CD4-positive, alpha-beta memory T cell (primary cell): ENCODE data around the gene UBAC1. TPM values are rescaled to one million over a fixed set of nuclear protein-coding genes. Genes with fewer than 3 reads are reported as not detected.

Experiments
- CTCF ChIA-PET: fragments of 350-600 bp; sonication (Branson Sonifier 250); formaldehyde crosslinking; loops from one replicate; lab custom pipeline; 2021; ENCODE audit warnings: inconsistent platforms; ENCODE audit not compliant: partially characterized antibody; lab: Charles Lee
- POLR2A ChIA-PET: fragments of 350-600 bp; sonication (Branson Sonifier 250); formaldehyde crosslinking; loops from one replicate; lab custom pipeline; 2021; ENCODE audit not compliant: partially characterized antibody; lab: Charles Lee
- DNase-seq, 5 donors: peaks; one replicate each; pipeline versions ENCODE4 v3.0.0 to v3.0.0-alpha.2; 2020 to 2022; ENCODE audit warnings: mixed read lengths in 1 of 5
- H3K27ac ChIP-seq: one replicate; pipeline ENCODE4 v1.7.0; 2013; ENCODE audit warnings: low read depth, low read length
- H3K27me3 ChIP-seq: 2 replicates; pipeline ENCODE4 v1.7.0; 2013; ENCODE audit warnings: mild to moderate bottlenecking, low read length, moderate library complexity; ENCODE audit not compliant: insufficient read depth
- H3K36me3 ChIP-seq: 2 replicates; pipeline ENCODE4 v1.7.0; 2013; ENCODE audit warnings: mild to moderate bottlenecking, low read length, moderate library complexity; ENCODE audit not compliant: insufficient read depth
- H3K4me1 ChIP-seq: 2 replicates; pipeline ENCODE4 v1.7.0; 2013; ENCODE audit warnings: mild to moderate bottlenecking, low read length, moderate library complexity; ENCODE audit not compliant: insufficient read depth
- H3K4me3 ChIP-seq, 2 donors: one replicate each; pipeline ENCODE4 v1.7.0; 2013; ENCODE audit warnings: low read length in 2 of 2, mild to moderate bottlenecking in 1 of 2
- H3K9me3 ChIP-seq, 2 donors: one replicate each; pipeline ENCODE4 v1.7.0; 2013; ENCODE audit warnings: low read length in 2 of 2, control low read depth in 1 of 2; ENCODE audit not compliant: control insufficient read depth in 1 of 2
- H3K27ac Mint-ChIP-seq, 7 donors: one replicate each; pipeline ENCODE4 v1.8.0; 2020 to 2021; ENCODE audit warnings: mixed read lengths in 7 of 7, mild to moderate bottlenecking in 6 of 7, inconsistent platforms in 3 of 7, moderate library complexity in 3 of 7
- H3K27me3 Mint-ChIP-seq, 2 donors: one replicate each; pipeline ENCODE4 v1.8.0; 2020 to 2021; ENCODE audit warnings: mixed read lengths in 2 of 2
- H3K36me3 Mint-ChIP-seq, 2 donors: one replicate each; pipeline ENCODE4 v1.8.0; 2020 to 2021; ENCODE audit warnings: mixed read lengths in 2 of 2, inconsistent platforms in 1 of 2, mild to moderate bottlenecking in 1 of 2
- H3K4me1 Mint-ChIP-seq, 4 donors: one replicate each; pipeline ENCODE4 v1.8.0; 2020 to 2021; ENCODE audit warnings: mixed read lengths in 4 of 4, mild to moderate bottlenecking in 1 of 4
- H3K4me3 Mint-ChIP-seq, 8 donors: one replicate each; pipeline ENCODE4 v1.8.0; 2020 to 2021; ENCODE audit warnings: mixed read lengths in 8 of 8, mild to moderate bottlenecking in 7 of 8, moderate library complexity in 6 of 8, inconsistent platforms in 3 of 8
- H3K9me3 Mint-ChIP-seq, 8 donors: one replicate each; pipeline ENCODE4 v1.8.0; 2020 to 2021; ENCODE audit warnings: mixed read lengths in 8 of 8, mild to moderate bottlenecking in 5 of 8, inconsistent platforms in 3 of 8, moderate library complexity in 1 of 8
- intact Hi-C: fragments of 100-400 bp; cut with micrococcal nuclease; formaldehyde crosslinking; loops from one replicate; pipeline ENCODE4 v1.15.1; 2023
- polyA plus RNA-seq, 2 donors: library from polyadenylated mRNA; unstranded; fragments of 300-500 nt; fragmentation: Illumina TruSeq; gene quantifications; one replicate each; pipeline ENCODE4 v1.2.3, GENCODE V29; 2021
- total RNA-seq, 2 experiments: library from RNA; stranded (reverse); gene quantifications; one replicate each; pipeline ENCODE4 v1.2.3, GENCODE V29; 2021

The UBAC1 gene
- total and polyA plus RNA-seq, 4 experiments from 2014 or later: 23.0 to 32.8 (median 28.1) TPM

GRCh38 chr9:135971892-135972291 lies 10.7 kb upstream of the UBAC1 start:
- peaks cover 4 to 7% of the 10 kb centered on the region in 2 donors for H3K27me3 Mint-ChIP-seq
- Histone ChIP-seq H3K27me3 (no peaks in the 10 kb centered on the region), H3K9me3 (no peaks in the 10 kb centered on the region), H3K4me1 (peaks cover 10% of the 10 kb centered on the region), H3K27ac (no peak overlapping the region), H3K4me3 (no peak overlapping the region), H3K36me3 (no peaks in the 10 kb centered on the region)
- H3K36me3 Mint-ChIP-seq: peaks cover 0 to 1% of the 10 kb centered on the region in 2 donors
- peaks cover 0 to 4% (median 0%) of the 10 kb centered on the region in 8 donors for H3K9me3 Mint-ChIP-seq
- CTCF ChIA-PET: interaction anchor here (2.0 kb wide), 1 partner anchor 150 kb away, joined by 10 read pairs; no protein-coding TSS in a partner anchor
- peaks cover 6 to 9% (median 7%) of the 10 kb centered on the region in 4 donors for H3K4me1 Mint-ChIP-seq
- no peak overlapping the region for H3K4me3 Mint-ChIP-seq
- peak overlapping the region in 1 of 7 donors; percentile 28 for H3K27ac Mint-ChIP-seq
- POLR2A ChIA-PET: no interaction called here
- intact Hi-C loops: no loop called here
- peak; percentile 46 to 69 (median 52) for DNase-seq

- intact Hi-C loops: no loop called here
- Histone ChIP-seq H3K4me1 (peaks cover 10% of the 10 kb centered on the region), H3K27me3 (no peaks in the 10 kb centered on the region), H3K4me3 (no peak overlapping the region), H3K36me3 (no peaks in the 10 kb centered on the region), H3K9me3 (no peaks in the 10 kb centered on the region), H3K27ac (no peak overlapping the region)
- Mint-ChIP-seq H3K27me3 (peaks cover 4 to 7% of the 10 kb centered on the region in 2 donors), H3K4me1 (peaks cover 6 to 9% (median 7%) of the 10 kb centered on the region in 4 donors), H3K27ac (no peak overlapping the region), H3K36me3 (peaks cover 0 to 1% of the 10 kb centered on the region in 2 donors), H3K4me3 (no peak overlapping the region), H3K9me3 (peaks cover 0 to 4% (median 0%) of the 10 kb centered on the region in 8 donors)
- no peak for DNase-seq
- CTCF ChIA-PET: interaction anchor here (0.6 to 2.0 kb wide), 2 partner anchors 151 to 1076 kb away, joined by 3 to 10 read pairs; no protein-coding TSS in a partner anchor
- POLR2A ChIA-PET: no interaction called here
These were observed 10.1 kb upstream of the UBAC1 start for GRCh38 chr9:135971111-135971766.

- H3K4me1 Mint-ChIP-seq: peaks cover 6 to 9% (median 7%) of the 10 kb centered on the region in 4 donors
- Histone ChIP-seq H3K9me3 (no peaks in the 10 kb centered on the region), H3K27ac (no peak overlapping the region), H3K4me3 (no peak overlapping the region), H3K36me3 (no peaks in the 10 kb centered on the region), H3K27me3 (no peaks in the 10 kb centered on the region), H3K4me1 (peaks cover 10% of the 10 kb centered on the region)
- no peak for DNase-seq
- H3K27me3 Mint-ChIP-seq: peaks cover 4 to 7% of the 10 kb centered on the region in 2 donors
- POLR2A ChIA-PET: no interaction called here
- peak overlapping the region in 1 of 7 donors; percentile 6 for H3K27ac Mint-ChIP-seq
- peaks cover 0 to 4% (median 0%) of the 10 kb centered on the region in 8 donors for H3K9me3 Mint-ChIP-seq
- intact Hi-C loops: no loop called here
- CTCF ChIA-PET: interaction anchor here (0.6 to 2.0 kb wide), 3 partner anchors 9 to 1077 kb away, joined by 3 to 10 read pairs (median 3); no protein-coding TSS in a partner anchor
- no peak overlapping the region for H3K4me3 Mint-ChIP-seq
- H3K36me3 Mint-ChIP-seq: peaks cover 0 to 1% of the 10 kb centered on the region in 2 donors
These were observed 9.1 kb upstream of the UBAC1 start for GRCh38 chr9:135970128-135970815.

GRCh38 chr9:135969064-135969683 lies 8.0 kb upstream of the UBAC1 start:
- H3K27me3 Mint-ChIP-seq: peaks cover 6 to 7% of the 10 kb centered on the region in 2 donors
- ChIA-PET POLR2A (no interaction called here), CTCF (interaction anchor here (0.7 to 1.7 kb wide), 2 partner anchors 10 to 158 kb away, joined by 3 read pairs; no protein-coding TSS in a partner anchor)
- Histone ChIP-seq H3K27me3 (no peaks in the 10 kb centered on the region), H3K27ac (no peak overlapping the region), H3K4me1 (peaks cover 10% of the 10 kb centered on the region), H3K9me3 (no peaks in the 10 kb centered on the region), H3K4me3 (no peak overlapping the region), H3K36me3 (no peaks in the 10 kb centered on the region)
- H3K36me3 Mint-ChIP-seq: peaks cover 0 to 1% of the 10 kb centered on the region in 2 donors
- H3K9me3 Mint-ChIP-seq: peaks cover 0 to 4% (median 0%) of the 10 kb centered on the region in 8 donors
- H3K27ac Mint-ChIP-seq: no peak overlapping the region
- H3K4me3 Mint-ChIP-seq: no peak overlapping the region
- intact Hi-C loops: no loop called here
- H3K4me1 Mint-ChIP-seq: peaks cover 6 to 9% (median 7%) of the 10 kb centered on the region in 4 donors
- no peak for DNase-seq

- no peaks in the 10 kb centered on the region for H3K36me3 ChIP-seq
- peaks cover 0 to 4% (median 0%) of the 10 kb centered on the region in 8 donors for H3K9me3 Mint-ChIP-seq
- POLR2A ChIA-PET: interaction anchor here (1.9 kb wide), 1 partner anchor 153 kb away, joined by 8 read pairs; no protein-coding TSS in a partner anchor
- H3K4me1 ChIP-seq: peaks cover 10% of the 10 kb centered on the region
- H3K36me3 Mint-ChIP-seq: peaks cover 0 to 1% of the 10 kb centered on the region in 2 donors
- peaks cover 6 to 9% (median 7%) of the 10 kb centered on the region in 4 donors for H3K4me1 Mint-ChIP-seq
- DNase-seq: no peak
- CTCF ChIA-PET: interaction anchor here (1.0 to 3.4 kb wide), 5 partner anchors 8 to 158 kb away, joined by 3 to 64 read pairs (median 6); no protein-coding TSS in a partner anchor
- no peak overlapping the region for H3K4me3 ChIP-seq
- intact Hi-C loops: no loop called here
- peak overlapping the region in 1 of 7 donors; percentile 55 for H3K27ac Mint-ChIP-seq
- H3K9me3 ChIP-seq: no peaks in the 10 kb centered on the region
- H3K4me3 Mint-ChIP-seq: no peak overlapping the region
- no peaks in the 10 kb centered on the region for H3K27me3 ChIP-seq
- no peak overlapping the region for H3K27ac ChIP-seq
- peaks cover 6 to 8% of the 10 kb centered on the region in 2 donors for H3K27me3 Mint-ChIP-seq
These were observed 7.4 kb upstream of the UBAC1 start for GRCh38 chr9:135968601-135969000.

GRCh38 chr9:135968083-135968476 lies 6.9 kb upstream of the UBAC1 start:
- peaks cover 0 to 4% (median 0%) of the 10 kb centered on the region in 8 donors for H3K9me3 Mint-ChIP-seq
- no peaks in the 10 kb centered on the region for H3K9me3 ChIP-seq
- DNase-seq: no peak
- no peak overlapping the region for H3K27ac ChIP-seq
- H3K4me1 ChIP-seq: peaks cover 10% of the 10 kb centered on the region
- intact Hi-C loops: no loop called here
- peaks cover 0 to 1% of the 10 kb centered on the region in 2 donors for H3K36me3 Mint-ChIP-seq
- peak overlapping the region in 2 of 7 donors; percentile 79 to 91 for H3K27ac Mint-ChIP-seq
- no peaks in the 10 kb centered on the region for H3K27me3 ChIP-seq
- peak overlapping the region in 1 of 8 donors; percentile 13 for H3K4me3 Mint-ChIP-seq
- ChIA-PET CTCF (interaction anchor here (1.0 to 3.4 kb wide), 7 partner anchors 8 to 159 kb away, joined by 3 to 64 read pairs (median 4); no protein-coding TSS in a partner anchor), POLR2A (interaction anchor here (1.2 to 1.9 kb wide), 3 partner anchors 142 to 154 kb away, joined by 3 to 8 read pairs (median 4); no protein-coding TSS in a partner anchor)
- no peaks in the 10 kb centered on the region for H3K36me3 ChIP-seq
- H3K4me3 ChIP-seq: no peak overlapping the region
- peaks cover 7 to 10% of the 10 kb centered on the region in 2 donors for H3K27me3 Mint-ChIP-seq
- peaks cover 6 to 9% (median 7%) of the 10 kb centered on the region in 4 donors for H3K4me1 Mint-ChIP-seq
